IMR-90 (cell line): ENCODE results near the gene KRT9. TPM values are rescaled to one million over a fixed set of nuclear protein-coding genes. Genes with fewer than 3 reads are reported as not detected.

Experiments used
- ATAC-seq: fragments of 200-7000 bp; cut with Tn5 transposase; 2 replicates; pipeline ENCODE4 v1.9.1; 2020; ENCODE audit warnings: low read depth, mild to moderate bottlenecking, moderate library complexity
- BruUV-seq: library from RNA; stranded (reverse); fragments of 400-500 nt; replicated peaks from 2 replicates; lab custom pipeline; 2021; lab: Mats Ljungman, UMichigan
- CTCF ChIA-PET: fragments of 300-600 bp; formaldehyde crosslinking; extraction: SDS; loops from one replicate; lab custom pipeline; 2021; ENCODE audit warnings: antibody characterized with exemption; lab: Yijun Ruan, JAX
- POLR2A ChIA-PET: fragments of 300-600 bp; sonication (Branson Sonifier 250); formaldehyde crosslinking; loops from one replicate; lab custom pipeline; 2022; ENCODE audit warnings: antibody characterized with exemption; ENCODE audit not compliant: unreplicated experiment; lab: Charles Lee
- DNase-seq: peaks from one replicate; pipeline ENCODE4 v3.0.0; 2013
- H2AFZ ChIP-seq: replicated peaks from 2 replicates; pipeline ENCODE3; 2013; ENCODE audit warnings: low read length, mild to moderate bottlenecking; ENCODE audit not compliant: poor library complexity
- H2AK5ac ChIP-seq: 2 replicates; pipeline ENCODE4 v1.6.1; 2013; ENCODE audit warnings: low read depth, low read length, inconsistent platforms
- H2AK9ac ChIP-seq: replicated peaks from 2 replicates; pipeline ENCODE3; 2013; ENCODE audit warnings: mild to moderate bottlenecking, low read depth, low read length, moderate library complexity; ENCODE audit not compliant: poor library complexity
- H2BK120ac ChIP-seq: 2 replicates; pipeline ENCODE4 v1.6.1; 2013; ENCODE audit warnings: low read depth, low read length, inconsistent platforms
- H2BK15ac ChIP-seq: 3 replicates; pipeline ENCODE4 v1.6.1; 2013; ENCODE audit warnings: low read depth, low read length, inconsistent platforms
- H2BK20ac ChIP-seq: 2 replicates; pipeline ENCODE4 v1.6.1; 2013; ENCODE audit warnings: low read depth, mild to moderate bottlenecking, inconsistent platforms, low read length, moderate library complexity
- H2BK5ac ChIP-seq: 2 replicates; pipeline ENCODE4 v1.6.1; 2013; ENCODE audit warnings: mild to moderate bottlenecking, low read depth, low read length, inconsistent platforms; ENCODE audit not compliant: poor library complexity, severe bottlenecking
- H3K14ac ChIP-seq: replicated peaks from 2 replicates; pipeline ENCODE4 v1.6.1; 2013; ENCODE audit warnings: low read depth, low read length, inconsistent platforms
- H3K18ac ChIP-seq: 2 replicates; pipeline ENCODE4 v1.6.1; 2013; ENCODE audit warnings: low read depth, low read length, control low read depth
- H3K23ac ChIP-seq: 2 replicates; pipeline ENCODE4 v1.6.1; 2013; ENCODE audit warnings: low read depth, low read length, inconsistent platforms
- H3K27ac ChIP-seq: 2 replicates; pipeline ENCODE4 v1.5.1; 2013; ENCODE audit warnings: mild to moderate bottlenecking, control low read depth, low read length; ENCODE audit not compliant: insufficient read depth
- H3K27me3 ChIP-seq: 2 replicates; pipeline ENCODE4 v1.6.1; 2013; ENCODE audit warnings: low read length; ENCODE audit not compliant: control insufficient read depth, insufficient read depth
- H3K36me3 ChIP-seq: 2 replicates; pipeline ENCODE4 v1.6.1; 2013; ENCODE audit warnings: low read length, mixed read lengths; ENCODE audit not compliant: control insufficient read depth, insufficient read depth
- H3K4ac ChIP-seq: 2 replicates; pipeline ENCODE4 v1.6.1; 2013; ENCODE audit warnings: low read depth, low read length, inconsistent platforms
- H3K4me1 ChIP-seq: 2 replicates; pipeline ENCODE4 v1.6.1; 2013; ENCODE audit warnings: low read length, mixed read lengths; ENCODE audit not compliant: control insufficient read depth, insufficient read depth
- H3K4me2 ChIP-seq: 2 replicates; pipeline ENCODE4 v1.6.1; 2013; ENCODE audit warnings: low read depth, mild to moderate bottlenecking, control low read depth, low read length, moderate library complexity
- H3K4me3 ChIP-seq: 2 replicates; pipeline ENCODE4 v1.5.1; 2013; ENCODE audit warnings: low read depth, mild to moderate bottlenecking, control low read depth, low read length, moderate library complexity; ENCODE audit not compliant: insufficient read depth
- H3K56ac ChIP-seq: 2 replicates; pipeline ENCODE4 v1.6.1; 2013; ENCODE audit warnings: low read length, inconsistent platforms; ENCODE audit not compliant: insufficient read depth; ENCODE audit errors: extremely low read depth
- H3K79me1 ChIP-seq, 2 experiments: 2 replicates each; pipeline ENCODE4 v1.6.1; 2013; ENCODE audit warnings: low read length in 2 of 2, inconsistent platforms in 1 of 2, low read depth in 1 of 2
- H3K9ac ChIP-seq: 2 replicates; pipeline ENCODE4 v1.6.1; 2013; ENCODE audit warnings: low read depth, low read length, control low read depth
- H3K9me1 ChIP-seq: 2 replicates; pipeline ENCODE4 v1.6.1; 2013; ENCODE audit warnings: low read length, inconsistent platforms; ENCODE audit not compliant: insufficient read depth
- H3K9me3 ChIP-seq: 2 replicates; pipeline ENCODE4 v1.6.1; 2013; ENCODE audit warnings: low read length; ENCODE audit not compliant: control insufficient read depth, insufficient read depth
- H4K20me1 ChIP-seq: 2 replicates; pipeline ENCODE4 v1.6.1; 2013; ENCODE audit warnings: low read length, inconsistent platforms; ENCODE audit not compliant: insufficient read depth
- H4K5ac ChIP-seq: 2 replicates; pipeline ENCODE4 v1.6.1; 2013; ENCODE audit warnings: mild to moderate bottlenecking, low read depth, low read length, control low read depth
- H4K8ac ChIP-seq, 2 experiments: 2 replicates each; pipeline ENCODE4 v1.6.1; 2013; ENCODE audit warnings: low read depth in 2 of 2, low read length in 2 of 2, control low read depth in 1 of 2, inconsistent platforms in 1 of 2
- H4K91ac ChIP-seq: 2 replicates; pipeline ENCODE4 v1.6.1; 2013; ENCODE audit warnings: low read depth, low read length, inconsistent platforms; ENCODE audit not compliant: insufficient read depth
- MAFK ChIP-seq: IDR thresholded peaks from 2 replicates; pipeline ENCODE4 v1.6.1; 2012; ENCODE audit warnings: low read depth, low read length, improper control_type of control experiment
- WGBS, 2 experiments: methylation state at CpG; one replicate each; pipeline versions ENCODE4 v1.1.5 to v1.1.7; 2013; ENCODE audit warnings: missing lambda C conversion rate in 2 of 2; ENCODE audit not compliant: insufficient read length in 1 of 2; ENCODE audit errors: extremely low coverage in 2 of 2; 5-methylcytosine and 5-hydroxymethylcytosine counted together
- dilution Hi-C: fragments of 300-500 bp; cut with HindIII; formaldehyde crosslinking; loops from one replicate; pipeline ENCODE4 v1.14.3; 2018; ENCODE audit warnings: low sequenced_read_pairs; ENCODE audit not compliant: unreplicated experiment
- in situ Hi-C: fragments of 300-500 bp; cut with MboI; formaldehyde crosslinking; loops from 3 replicates; pipeline ENCODE4 v1.14.3; 2019; ENCODE audit warnings: low sequenced_read_pairs, inconsistent platforms, mixed read lengths
- intact Hi-C: fragments of 100-400 bp; cut with micrococcal nuclease; formaldehyde crosslinking; loops from 2 replicates; pipeline ENCODE4 v1.10.0; 2022
- polyA plus RNA-seq, 3 experiments: library from polyadenylated mRNA; depleted of rRNA; stranded (reverse); fragments of >200 nt; gene quantifications; 2 replicates each; pipeline ENCODE4 v1.2.3, GENCODE V29; 2012; ENCODE audit warnings: low replicate concordance in 1 of 3
- total RNA-seq: library from RNA; depleted of rRNA; stranded (reverse); fragments of >200 nt; gene quantifications from 2 replicates; pipeline ENCODE4 v1.2.3, GENCODE V29; 2012

The KRT9 gene
- total and polyA plus RNA-seq, 2 of the 4 experiments (the other 2 are of a cell fraction): not detected

GRCh38 chr17:41593306-41593981, 21.6 kb upstream of the KRT9 start:
- ATAC-seq: no peak

More at GRCh38 chr17:41593306-41593981, 21.6 kb upstream of the KRT9 start:
- Histone ChIP-seq H2BK5ac (no peak overlapping the region), H3K79me1 (no peaks in the 10 kb centered on the region), H2AK9ac (no peak overlapping the region), H3K9me1 (no peaks in the 10 kb centered on the region; the same call in 1 of the 2 replicates), H3K4me1 (no peaks in the 10 kb centered on the region), H3K23ac (no peak overlapping the region), H4K8ac (no peak overlapping the region), H3K56ac (no peak overlapping the region), H4K5ac (no peak overlapping the region), H3K27ac (no peak overlapping the region), H3K18ac (no peak overlapping the region), H2BK120ac (no peak overlapping the region), H3K9me3 (no peaks in the 10 kb centered on the region), H3K14ac (no peak overlapping the region), H4K91ac (no peak overlapping the region), H3K4me3 (no peak overlapping the region), H3K36me3 (no peaks in the 10 kb centered on the region), H2AFZ (no peak overlapping the region), H2BK20ac (no peak overlapping the region), H4K20me1 (no peaks in the 10 kb centered on the region), H3K4me2 (no peak overlapping the region), H3K4ac (no peak overlapping the region), H2AK5ac (no peak overlapping the region), H2BK15ac (no peak overlapping the region), H3K27me3 (peaks cover 67% of the 10 kb centered on the region), H3K9ac (no peak overlapping the region)
- ChIA-PET POLR2A (no interaction called here), CTCF (no interaction called here)
- intact Hi-C loops: no loop called here
- dilution Hi-C loops: no loop called here
- in situ Hi-C loops: no loop called here
- BruUV-seq: no TSS peak
- no peak for DNase-seq
- 34% methylated on average over 3 of the region's 8 CpGs; no CpG with 5 or more reads in 1 of the 2 experiments for WGBS, 2 experiments
- TF ChIP-seq MAFK: no peak
